ENCODE data around the gene COL5A3. TPM values are rescaled to one million over a fixed set of nuclear protein-coding genes. Genes with fewer than 3 reads are reported as not detected.
A peak's percentile ranks its signal among the peaks of the same experiment; 100 is the strongest.
"Not testable (repeated sequence)": the region's sequence is repeated elsewhere in the genome, so short reads cannot be mapped to it uniquely, and the experiment has no call there.

Gene COL5A3
- total and polyA plus RNA-seq, 2 experiments from 2014 or later: 1.9 to 2.1 TPM

DNA sequence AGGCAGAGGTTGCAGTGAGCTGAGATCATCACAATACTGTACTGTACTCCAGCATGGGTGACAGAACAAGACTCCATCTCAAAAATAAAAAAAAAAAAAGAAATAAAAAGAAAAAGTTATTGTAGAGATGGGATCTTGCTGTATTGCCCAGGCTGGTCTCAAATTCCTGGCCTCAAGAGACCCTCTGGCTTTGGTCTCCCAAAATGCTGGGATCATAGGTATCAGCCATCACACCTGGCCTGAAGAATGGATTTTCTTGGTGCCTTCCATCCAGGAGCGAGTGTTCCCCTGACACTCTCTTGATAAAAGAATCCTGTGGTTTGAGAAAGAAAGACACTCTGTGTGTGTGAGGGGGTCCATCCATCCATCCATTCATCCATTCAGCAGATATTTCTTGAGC lies 78.7 kb downstream of the COL5A3 start:
- Histone ChIP-seq H2AFZ (no peak overlapping the region), H3K27ac (no peak overlapping the region), H3K4me1 (ENCODE audit: insufficient read depth) (peaks cover 8% of the 10 kb centered on the region), H3K27me3 (peaks cover 20% of the 10 kb centered on the region), H3K4me2 (no peak overlapping the region), H3K79me2 (peaks cover 3% of the 10 kb centered on the region), H3K4me3 (no peak overlapping the region), H3K9me2 (replicated peaks; ENCODE audit: insufficient read depth) (no peaks in the 10 kb centered on the region), H3K9me3 (ENCODE audit: low read depth) (no peaks in the 10 kb centered on the region), H4K20me1 (ENCODE audit: insufficient read depth, poor library complexity, severe bottlenecking) (no peaks in the 10 kb centered on the region), H3K36me3 (replicated peaks; ENCODE audit: insufficient read depth, low read depth) (no peaks in the 10 kb centered on the region)
- TF ChIP-seq EZH2 (IDR thresholded peaks at IDR 0.05; ENCODE audit: borderline replicate concordance) (no peak), EZH2phosphoT487 (IDR thresholded peaks at IDR 0.05; ENCODE audit: low read depth, severe bottlenecking, unreplicated experiment) (no peak)
- TF ChIP-seq, protein P1, sequence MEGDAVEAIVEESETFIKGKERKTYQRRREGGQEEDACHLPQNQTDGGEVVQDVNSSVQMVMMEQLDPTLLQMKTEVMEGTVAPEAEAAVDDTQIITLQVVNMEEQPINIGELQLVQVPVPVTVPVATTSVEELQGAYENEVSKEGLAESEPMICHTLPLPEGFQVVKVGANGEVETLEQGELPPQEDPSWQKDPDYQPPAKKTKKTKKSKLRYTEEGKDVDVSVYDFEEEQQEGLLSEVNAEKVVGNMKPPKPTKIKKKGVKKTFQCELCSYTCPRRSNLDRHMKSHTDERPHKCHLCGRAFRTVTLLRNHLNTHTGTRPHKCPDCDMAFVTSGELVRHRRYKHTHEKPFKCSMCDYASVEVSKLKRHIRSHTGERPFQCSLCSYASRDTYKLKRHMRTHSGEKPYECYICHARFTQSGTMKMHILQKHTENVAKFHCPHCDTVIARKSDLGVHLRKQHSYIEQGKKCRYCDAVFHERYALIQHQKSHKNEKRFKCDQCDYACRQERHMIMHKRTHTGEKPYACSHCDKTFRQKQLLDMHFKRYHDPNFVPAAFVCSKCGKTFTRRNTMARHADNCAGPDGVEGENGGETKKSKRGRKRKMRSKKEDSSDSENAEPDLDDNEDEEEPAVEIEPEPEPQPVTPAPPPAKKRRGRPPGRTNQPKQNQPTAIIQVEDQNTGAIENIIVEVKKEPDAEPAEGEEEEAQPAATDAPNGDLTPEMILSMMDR (IDR thresholded peaks at IDR 0.05; ENCODE audit: poor library complexity): no peak
- no peak for DNase-seq (ENCODE audit: low spot score)
- WGBS (ENCODE audit: low lambda C conversion rate, missing lambda C conversion rate): 90% methylated on average over 1 of the region's 1 CpG

DNA sequence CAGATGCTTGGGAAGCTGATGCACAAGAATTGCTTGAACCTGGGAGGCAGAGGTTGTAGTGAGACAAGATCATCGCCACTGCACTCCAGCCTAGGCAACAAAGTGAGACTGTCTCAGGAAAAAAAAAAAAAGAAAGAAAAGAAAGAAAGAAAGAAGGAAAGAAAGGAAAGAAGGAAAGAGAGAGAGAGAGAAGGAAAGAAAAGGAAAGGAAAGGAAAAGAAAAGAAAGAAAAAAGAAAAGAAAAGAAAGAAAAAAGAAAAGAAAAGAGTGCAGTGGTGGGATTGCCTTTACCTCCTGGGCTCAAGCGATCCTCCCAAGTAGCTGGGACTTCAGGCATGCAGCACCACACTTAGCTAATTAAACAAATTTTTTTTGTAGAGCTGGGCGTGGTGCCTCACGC lies 86.9 kb downstream of the COL5A3 start:
- DNase-seq (ENCODE audit: low spot score): no peak
- Histone ChIP-seq H3K79me2 (no peaks in the 10 kb centered on the region), H4K20me1 (ENCODE audit: insufficient read depth, poor library complexity, severe bottlenecking) (no peaks in the 10 kb centered on the region), H3K4me2 (no peak overlapping the region), H3K36me3 (replicated peaks; ENCODE audit: insufficient read depth, low read depth) (no peaks in the 10 kb centered on the region), H3K4me1 (ENCODE audit: insufficient read depth) (no peaks in the 10 kb centered on the region), H3K9me2 (replicated peaks; ENCODE audit: insufficient read depth) (no peaks in the 10 kb centered on the region), H3K27me3 (no peaks in the 10 kb centered on the region), H2AFZ (no peak overlapping the region), H3K9me3 (ENCODE audit: low read depth) (no peaks in the 10 kb centered on the region), H3K4me3 (no peak overlapping the region), H3K27ac (no peak overlapping the region)
- WGBS (ENCODE audit: low lambda C conversion rate, missing lambda C conversion rate): 94% methylated on average over 4 of the region's 4 CpGs
- no peak for TF ChIP-seq EZH2 (IDR thresholded peaks at IDR 0.05; ENCODE audit: borderline replicate concordance)
- TF ChIP-seq, protein P1 (IDR thresholded peaks at IDR 0.05; ENCODE audit: poor library complexity): no peak

DNA sequence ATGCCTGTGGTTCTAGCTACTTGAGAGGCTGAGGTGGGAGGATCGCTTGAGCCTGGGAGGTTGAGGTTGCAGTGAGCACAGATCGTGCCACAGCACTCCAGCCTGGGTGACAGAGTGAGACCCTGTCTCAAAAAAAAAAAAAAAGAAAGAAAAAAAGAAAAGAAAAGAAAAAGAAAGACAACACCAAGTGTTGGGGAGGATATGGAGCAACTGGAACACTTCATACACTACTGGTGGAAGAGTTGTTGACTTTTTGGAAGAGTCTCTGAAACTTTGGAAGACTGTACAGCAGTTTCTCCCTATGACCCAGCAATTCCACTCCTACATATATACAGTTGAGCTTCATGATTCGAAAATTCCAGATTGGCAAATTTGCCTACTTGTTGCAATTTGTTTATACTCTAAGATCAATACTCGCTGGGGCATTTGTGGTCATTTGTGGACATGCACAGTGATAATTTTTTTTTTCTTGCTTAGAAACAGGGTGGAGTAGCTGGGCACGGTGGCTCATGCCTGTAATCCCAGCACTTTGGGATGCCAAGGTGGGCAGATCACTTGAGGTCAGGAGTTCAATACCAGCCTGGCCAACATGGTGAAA lies 87.4 kb downstream of the COL5A3 start:
- not testable (repeated sequence) for H3K27me3 ChIP-seq; H3K9me2 ChIP-seq (replicated peaks; ENCODE audit: insufficient read depth); H3K36me3 ChIP-seq (replicated peaks; ENCODE audit: insufficient read depth, low read depth); DNase-seq (ENCODE audit: low spot score); H3K4me1 ChIP-seq (ENCODE audit: insufficient read depth); H3K27ac ChIP-seq; H3K79me2 ChIP-seq; H3K9me3 ChIP-seq (ENCODE audit: low read depth); H4K20me1 ChIP-seq (ENCODE audit: insufficient read depth, poor library complexity, severe bottlenecking); H2AFZ ChIP-seq; H3K4me2 ChIP-seq; H3K4me3 ChIP-seq
- WGBS (ENCODE audit: low lambda C conversion rate, missing lambda C conversion rate): 93% methylated on average over 5 of the region's 5 CpGs

DNA sequence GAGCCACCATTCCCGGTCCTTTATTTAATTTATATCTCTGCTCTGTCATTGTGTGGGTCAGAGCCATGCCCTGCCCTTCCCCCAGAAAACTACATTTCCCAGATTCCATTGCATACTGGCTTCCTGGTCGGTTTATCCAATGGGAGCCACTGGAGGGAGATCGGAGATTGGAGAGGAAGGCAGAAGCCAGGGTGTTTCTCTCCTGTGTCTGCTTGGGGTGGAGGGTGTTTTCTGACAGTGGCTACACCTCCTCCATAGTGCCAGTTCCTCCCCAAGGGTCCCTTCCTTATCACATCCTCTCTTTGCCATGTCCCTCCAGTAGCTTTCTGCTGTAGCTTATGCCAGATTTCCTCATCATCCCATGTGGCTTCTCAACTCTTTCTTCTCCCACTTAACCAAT lies 93.0 kb downstream of the COL5A3 start:
- peak; percentile 39 for DNase-seq (ENCODE audit: low spot score)
- no peaks in the 10 kb centered on the region for H3K79me2 ChIP-seq
- H2AFZ ChIP-seq: no peak overlapping the region
- H3K4me3 ChIP-seq: no peak overlapping the region
- peaks cover 9% of the 10 kb centered on the region for H4K20me1 ChIP-seq (ENCODE audit: insufficient read depth, poor library complexity, severe bottlenecking)
- no peaks in the 10 kb centered on the region for H3K9me3 ChIP-seq (ENCODE audit: low read depth)
- peaks cover 6% of the 10 kb centered on the region for H3K4me1 ChIP-seq (ENCODE audit: insufficient read depth)
- H3K27ac ChIP-seq: no peak overlapping the region
- WGBS (ENCODE audit: low lambda C conversion rate, missing lambda C conversion rate): 22% methylated on average over 3 of the region's 3 CpGs
- no peak overlapping the region for H3K4me2 ChIP-seq
- TF ChIP-seq EZH2phosphoT487 (IDR thresholded peaks at IDR 0.05; ENCODE audit: low read depth, severe bottlenecking, unreplicated experiment) (no peak), EZH2 (IDR thresholded peaks at IDR 0.05; ENCODE audit: borderline replicate concordance) (no peak)
- H3K36me3 ChIP-seq (replicated peaks; ENCODE audit: insufficient read depth, low read depth): no peaks in the 10 kb centered on the region
- H3K9me2 ChIP-seq (replicated peaks; ENCODE audit: insufficient read depth): no peaks in the 10 kb centered on the region
- peaks cover 17% of the 10 kb centered on the region for H3K27me3 ChIP-seq

All from hepatocyte (in vitro differentiated cells).